ENCODE results near the gene AMDHD1.

Gene AMDHD1

DNA sequence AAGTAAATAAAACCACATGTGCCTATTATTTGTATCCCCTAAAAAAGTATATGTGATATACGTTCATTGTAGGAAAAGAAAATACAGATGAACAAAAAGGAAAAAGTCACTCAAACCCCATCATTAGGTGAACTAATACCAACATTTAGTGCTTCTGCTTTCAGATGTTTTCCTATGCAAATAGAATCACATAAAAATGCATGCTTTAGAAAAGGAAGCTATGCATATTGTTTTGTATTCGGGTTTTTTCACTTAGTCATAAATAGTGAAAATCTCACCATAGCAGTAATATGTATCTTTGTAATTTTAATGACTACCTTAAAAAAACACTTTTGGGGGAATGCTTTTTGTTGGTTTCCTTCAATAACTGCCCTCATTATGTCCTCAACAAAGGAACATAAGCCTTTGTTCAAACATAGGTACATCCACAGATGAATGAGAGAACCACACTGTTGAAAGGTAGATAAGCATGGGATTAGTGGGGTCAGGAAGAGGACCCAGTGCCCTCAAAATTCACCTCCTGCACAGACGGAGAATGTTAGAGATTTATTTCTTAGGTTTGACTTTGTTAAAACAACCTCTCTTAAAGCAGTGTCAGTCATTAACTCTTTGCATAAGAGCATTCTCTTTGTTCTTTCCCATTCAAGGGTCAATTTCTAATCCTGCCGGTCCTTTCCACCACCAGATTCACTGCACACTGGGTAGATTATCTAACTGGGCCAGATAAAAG, 6.5 kb downstream of the AMDHD1 start:
- Histone ChIP-seq H3K27ac (ENCODE audit: low read depth, low read length) (no peak overlapping the region), H4K8ac (ENCODE audit: low read depth, low read length) (no peak overlapping the region), H2BK12ac (ENCODE audit: low read length) (no peak overlapping the region), H3K23ac (ENCODE audit: low read length) (no peak overlapping the region), H4K12ac (ENCODE audit: low read depth, low read length) (no peak overlapping the region), H3K79me2 (ENCODE audit: control insufficient read depth, insufficient read depth, low read length, poor library complexity) (no peaks in the 10 kb centered on the region), H2BK120ac (ENCODE audit: insufficient read depth, low read length, poor library complexity) (no peak overlapping the region), H3K79me1 (ENCODE audit: low read length) (no peaks in the 10 kb centered on the region), H3K4me1 (ENCODE audit: control insufficient read depth in 1 of 2, insufficient read depth in 2 of 2, low read length in 2 of 2) (no peaks in the 10 kb centered on the region), H3K4me3 (ENCODE audit: low read depth, low read length) (no peak overlapping the region), H3K18ac (ENCODE audit: low read length) (no peak overlapping the region), H2AFZ (ENCODE audit: insufficient read depth, low read length, poor library complexity) (no peak overlapping the region), H3K4ac (ENCODE audit: low read depth, low read length) (no peak overlapping the region), H3K27me3 (ENCODE audit: insufficient read depth, low read length) (no peaks in the 10 kb centered on the region), H3K14ac (ENCODE audit: low read length) (no peak overlapping the region), H3K9me3 (ENCODE audit: insufficient read depth, low read depth, low read length) (no peaks in the 10 kb centered on the region), H2BK5ac (ENCODE audit: low read depth, low read length, poor library complexity) (no peak overlapping the region), H4K91ac (ENCODE audit: low read depth, low read length) (no peak overlapping the region), H2AK5ac (ENCODE audit: low read length) (no peak overlapping the region), H3K36me3 (ENCODE audit: control insufficient read depth in 1 of 2, insufficient read depth in 2 of 2, low read length in 2 of 2) (no peaks in the 10 kb centered on the region), H3K9ac (ENCODE audit: low read length) (no peak overlapping the region), H3K4me2 (ENCODE audit: low read length) (no peak overlapping the region)
- no CpG with 5 or more reads among the region's 4 CpGs for WGBS (ENCODE audit: extremely low coverage, insufficient coverage, insufficient read length)
- no peak for DNase-seq

DNA sequence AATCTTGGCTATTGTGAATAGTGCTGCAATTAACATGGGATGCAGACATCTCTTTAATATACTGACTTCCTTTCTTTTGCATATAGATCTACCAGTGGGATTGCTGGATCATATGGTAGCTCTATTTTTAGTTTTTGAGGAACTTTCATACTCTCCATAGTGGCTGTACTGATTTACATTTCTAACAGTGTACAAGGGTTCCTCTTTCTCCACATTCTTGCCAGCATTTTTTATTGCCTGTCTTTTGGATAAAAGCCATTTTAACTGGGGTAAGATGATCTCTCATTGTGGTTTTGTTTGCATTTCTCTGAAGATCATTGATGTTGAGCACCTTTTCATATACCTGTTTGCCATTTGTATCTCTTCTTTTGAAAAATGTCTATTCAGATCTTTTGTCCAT, 8.4 kb downstream of the AMDHD1 start:
- H3K4me2 ChIP-seq (ENCODE audit: low read length), result no peak overlapping the region
- no peak overlapping the region for H3K23ac ChIP-seq (ENCODE audit: low read length)
- no peak overlapping the region for H4K12ac ChIP-seq (ENCODE audit: low read depth, low read length)
- H4K91ac ChIP-seq (ENCODE audit: low read depth, low read length), result no peak overlapping the region
- no peak overlapping the region for H2BK12ac ChIP-seq (ENCODE audit: low read length)
- H3K9ac ChIP-seq (ENCODE audit: low read length), result no peak overlapping the region
- no peaks in the 10 kb centered on the region for H3K27me3 ChIP-seq (ENCODE audit: insufficient read depth, low read length)
- no peak overlapping the region for H4K8ac ChIP-seq (ENCODE audit: low read depth, low read length)
- H3K4me1 ChIP-seq (ENCODE audit: control insufficient read depth in 1 of 2, insufficient read depth in 2 of 2, low read length in 2 of 2), result no peaks in the 10 kb centered on the region
- H3K79me2 ChIP-seq (ENCODE audit: control insufficient read depth, insufficient read depth, low read length, poor library complexity), result no peaks in the 10 kb centered on the region
- DNase-seq, result no peak
- H2BK120ac ChIP-seq (ENCODE audit: insufficient read depth, low read length, poor library complexity), result no peak overlapping the region
- H2AFZ ChIP-seq (ENCODE audit: insufficient read depth, low read length, poor library complexity), result no peak overlapping the region
- H2BK5ac ChIP-seq (ENCODE audit: low read depth, low read length, poor library complexity), result no peak overlapping the region
- no peaks in the 10 kb centered on the region for H3K79me1 ChIP-seq (ENCODE audit: low read length)
- H3K27ac ChIP-seq (ENCODE audit: low read depth, low read length), result no peak overlapping the region
- H3K36me3 ChIP-seq (ENCODE audit: control insufficient read depth in 1 of 2, insufficient read depth in 2 of 2, low read length in 2 of 2), result no peaks in the 10 kb centered on the region
- H2AK5ac ChIP-seq (ENCODE audit: low read length), result no peak overlapping the region
- H3K4me3 ChIP-seq (ENCODE audit: low read depth, low read length), result no peak overlapping the region
- H3K4ac ChIP-seq (ENCODE audit: low read depth, low read length), result no peak overlapping the region
- peaks cover under 1% of the 10 kb centered on the region for H3K9me3 ChIP-seq (ENCODE audit: insufficient read depth, low read depth, low read length)
- H3K14ac ChIP-seq (ENCODE audit: low read length), result no peak overlapping the region
- no peak overlapping the region for H3K18ac ChIP-seq (ENCODE audit: low read length)

DNA sequence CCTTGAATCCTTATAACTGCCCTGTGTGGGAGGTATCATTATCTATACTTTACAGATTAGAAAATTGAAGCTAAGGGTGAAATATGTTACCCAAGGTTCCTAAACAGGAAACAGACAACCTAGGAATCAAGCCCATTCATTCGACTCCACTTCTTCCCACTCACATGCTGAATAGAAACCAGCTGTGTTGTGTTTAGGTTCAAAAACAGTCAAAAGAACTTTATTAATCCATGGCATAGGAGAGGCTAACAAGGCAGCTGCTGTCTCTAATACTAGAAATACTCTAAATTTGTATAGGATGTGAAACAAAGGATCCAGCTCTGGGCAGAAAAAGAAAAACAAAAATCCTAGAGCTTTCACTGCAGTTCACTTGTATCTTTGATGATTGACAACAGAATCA, 9.9 kb downstream of the AMDHD1 start:
- no peak overlapping the region for H3K23ac ChIP-seq (ENCODE audit: low read length)
- no peak overlapping the region for H3K9ac ChIP-seq (ENCODE audit: low read length)
- H3K36me3 ChIP-seq (ENCODE audit: control insufficient read depth in 1 of 2, insufficient read depth in 2 of 2, low read length in 2 of 2), result no peaks in the 10 kb centered on the region
- no peak overlapping the region for H3K14ac ChIP-seq (ENCODE audit: low read length)
- no peaks in the 10 kb centered on the region for H3K27me3 ChIP-seq (ENCODE audit: insufficient read depth, low read length)
- peaks cover 2% of the 10 kb centered on the region for H3K9me3 ChIP-seq (ENCODE audit: insufficient read depth, low read depth, low read length)
- no peak overlapping the region for H3K4ac ChIP-seq (ENCODE audit: low read depth, low read length)
- H3K4me2 ChIP-seq (ENCODE audit: low read length), result no peak overlapping the region
- H3K79me1 ChIP-seq (ENCODE audit: low read length), result no peaks in the 10 kb centered on the region
- H3K79me2 ChIP-seq (ENCODE audit: control insufficient read depth, insufficient read depth, low read length, poor library complexity), result no peaks in the 10 kb centered on the region
- DNase-seq, result no peak
- no peak overlapping the region for H4K8ac ChIP-seq (ENCODE audit: low read depth, low read length)
- no peak overlapping the region for H2BK12ac ChIP-seq (ENCODE audit: low read length)
- no peak overlapping the region for H4K91ac ChIP-seq (ENCODE audit: low read depth, low read length)
- no peak overlapping the region for H2BK120ac ChIP-seq (ENCODE audit: insufficient read depth, low read length, poor library complexity)
- no peaks in the 10 kb centered on the region for H3K4me1 ChIP-seq (ENCODE audit: control insufficient read depth in 1 of 2, insufficient read depth in 2 of 2, low read length in 2 of 2)
- H4K12ac ChIP-seq (ENCODE audit: low read depth, low read length), result no peak overlapping the region
- H2AFZ ChIP-seq (ENCODE audit: insufficient read depth, low read length, poor library complexity), result no peak overlapping the region
- no peak overlapping the region for H3K27ac ChIP-seq (ENCODE audit: low read depth, low read length)
- no peak overlapping the region for H3K18ac ChIP-seq (ENCODE audit: low read length)
- WGBS (ENCODE audit: extremely low coverage, insufficient coverage, insufficient read length), result no CpG with 5 or more reads among the region's 1 CpG
- no peak overlapping the region for H2BK5ac ChIP-seq (ENCODE audit: low read depth, low read length, poor library complexity)
- H2AK5ac ChIP-seq (ENCODE audit: low read length), result no peak overlapping the region
- H3K4me3 ChIP-seq (ENCODE audit: low read depth, low read length), result no peak overlapping the region

DNA sequence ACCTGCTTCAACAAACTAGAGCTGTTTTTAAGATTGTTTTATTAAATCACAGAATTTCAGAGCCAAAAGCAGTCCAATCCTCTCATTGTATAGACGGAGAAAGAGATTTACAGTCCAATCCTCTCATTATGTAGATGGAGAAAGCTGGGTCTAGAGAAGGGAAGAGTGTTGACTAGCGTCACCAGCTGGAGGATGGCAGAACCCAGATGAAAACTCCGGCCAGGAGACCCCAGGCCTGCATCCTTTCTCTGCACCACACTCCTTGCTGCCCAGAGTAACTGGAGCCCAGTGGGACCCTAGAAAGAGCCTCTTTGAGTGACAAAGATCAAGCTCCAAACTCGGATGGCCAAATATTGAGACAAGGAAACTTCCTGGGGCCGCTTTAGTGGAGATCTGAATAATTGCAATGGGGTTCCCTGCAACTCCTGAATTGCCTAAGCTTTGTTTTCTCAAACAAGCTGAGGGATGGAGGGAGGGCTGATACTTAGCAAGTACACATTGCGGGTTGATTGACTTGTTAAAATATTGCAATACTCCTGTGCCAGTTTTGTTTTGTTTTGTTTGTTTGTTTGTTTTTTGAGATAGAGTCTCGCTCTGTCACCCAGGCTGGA, 12.5 kb downstream of the AMDHD1 start:
- Histone ChIP-seq H2AK5ac (ENCODE audit: low read length) (no peak overlapping the region), H4K12ac (ENCODE audit: low read depth, low read length) (no peak overlapping the region), H3K14ac (ENCODE audit: low read length) (no peak overlapping the region), H3K4me3 (ENCODE audit: low read depth, low read length) (no peak overlapping the region), H3K4me2 (ENCODE audit: low read length) (no peak overlapping the region), H3K79me2 (ENCODE audit: control insufficient read depth, insufficient read depth, low read length, poor library complexity) (no peaks in the 10 kb centered on the region), H3K79me1 (ENCODE audit: low read length) (no peaks in the 10 kb centered on the region), H2AFZ (ENCODE audit: insufficient read depth, low read length, poor library complexity) (no peak overlapping the region), H3K27ac (ENCODE audit: low read depth, low read length) (no peak overlapping the region), H3K9me3 (ENCODE audit: insufficient read depth, low read depth, low read length) (peaks cover 2% of the 10 kb centered on the region), H3K9ac (ENCODE audit: low read length) (no peak overlapping the region), H2BK120ac (ENCODE audit: insufficient read depth, low read length, poor library complexity) (no peak overlapping the region), H2BK12ac (ENCODE audit: low read length) (no peak overlapping the region), H4K91ac (ENCODE audit: low read depth, low read length) (no peak overlapping the region), H3K18ac (ENCODE audit: low read length) (no peak overlapping the region), H3K36me3 (ENCODE audit: control insufficient read depth in 1 of 2, insufficient read depth in 2 of 2, low read length in 2 of 2) (no peaks in the 10 kb centered on the region), H3K4me1 (ENCODE audit: control insufficient read depth in 1 of 2, insufficient read depth in 2 of 2, low read length in 2 of 2) (no peaks in the 10 kb centered on the region), H4K8ac (ENCODE audit: low read depth, low read length) (no peak overlapping the region), H3K27me3 (ENCODE audit: insufficient read depth, low read length) (no peaks in the 10 kb centered on the region), H3K4ac (ENCODE audit: low read depth, low read length) (no peak overlapping the region), H2BK5ac (ENCODE audit: low read depth, low read length, poor library complexity) (no peak overlapping the region), H3K23ac (ENCODE audit: low read length) (no peak overlapping the region)
- WGBS (ENCODE audit: extremely low coverage, insufficient coverage, insufficient read length), result no CpG with 5 or more reads among the region's 7 CpGs
- no peak for DNase-seq
